AG04450 (cell line): ENCODE measurements around the gene IRGQ. TPM values are rescaled to one million over a fixed set of nuclear protein-coding genes. Genes with fewer than 3 reads are reported as not detected.

ENCODE experiments used
- CTCF ChIA-PET: fragments of 300-600, 350-600 bp; formaldehyde crosslinking; extraction: SDS; loops from one replicate; lab custom pipeline; 2022; ENCODE audit warnings: antibody characterized with exemption, inconsistent platforms; lab: Charles Lee
- POLR2A ChIA-PET: fragments of 350-600 bp; formaldehyde crosslinking; extraction: SDS; loops from one replicate; lab custom pipeline; 2021; ENCODE audit warnings: antibody characterized with exemption, inconsistent platforms; lab: Yijun Ruan, JAX
- DNase-seq: peaks from one replicate; pipeline ENCODE4 v3.0.0-alpha.2; 2011; ENCODE audit warnings: low read depth, low spot score
- H3K27ac ChIP-seq: one replicate; pipeline ENCODE4 v1.5.1; 2012; ENCODE audit warnings: low read depth, low read length, control low read depth
- H3K27me3 ChIP-seq: one replicate; pipeline ENCODE4 v1.6.0; 2012; ENCODE audit warnings: low read length; ENCODE audit not compliant: control insufficient read depth, insufficient read depth
- H3K4me3 ChIP-seq: 2 replicates; pipeline ENCODE4 v1.5.1; 2011; ENCODE audit warnings: mild to moderate bottlenecking, low read depth, low read length, control low read depth
- H3K9me3 ChIP-seq: 2 replicates; pipeline ENCODE4 v1.5.1; 2012; ENCODE audit warnings: low read length; ENCODE audit not compliant: control insufficient read depth, insufficient read depth
- polyA plus RNA-seq: library from polyadenylated mRNA; depleted of rRNA; stranded (reverse); fragments of >200 nt; gene quantifications from 2 replicates; pipeline ENCODE4 v1.2.3, GENCODE V29; 2011
- TF ChIP-seq, protein P1 (sequence below): IDR thresholded peaks from 2 replicates; pipeline ENCODE4 v1.5.1; 2011; ENCODE audit warnings: low read depth, low read length, control low read depth, inconsistent platforms

IRGQ gene
- polyA plus RNA-seq, 1 experiment: 11.2 TPM

DNA sequence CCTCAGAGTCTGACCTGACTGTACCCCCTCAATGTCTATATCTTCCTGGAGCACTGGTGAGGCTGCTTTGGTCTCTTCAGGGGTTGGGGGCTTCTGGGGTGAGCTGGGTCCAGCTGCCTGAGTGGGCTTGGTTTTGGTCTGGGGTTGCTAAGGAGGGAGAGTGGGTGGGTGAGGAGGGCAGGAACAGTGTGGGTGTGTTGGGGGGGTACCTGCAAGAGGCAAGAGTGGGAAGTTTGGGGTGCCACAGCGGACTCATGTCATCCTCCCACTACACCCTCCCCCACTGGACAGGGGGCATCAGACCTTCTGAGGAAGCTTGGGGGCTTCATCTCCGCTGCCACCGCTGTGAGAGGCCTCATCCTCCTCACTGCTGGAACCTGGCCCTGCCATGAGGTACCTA, 49.4 kb downstream of the IRGQ start:
- H3K4me3 ChIP-seq: no peak overlapping the region
- ChIA-PET POLR2A (no interaction called here), CTCF (interaction anchor here (3.2 kb wide), 1 partner anchor 9 kb away, joined by 21 read pairs; no protein-coding TSS in a partner anchor)
- no peak overlapping the region for H3K27ac ChIP-seq
- TF ChIP-seq, protein P1, sequence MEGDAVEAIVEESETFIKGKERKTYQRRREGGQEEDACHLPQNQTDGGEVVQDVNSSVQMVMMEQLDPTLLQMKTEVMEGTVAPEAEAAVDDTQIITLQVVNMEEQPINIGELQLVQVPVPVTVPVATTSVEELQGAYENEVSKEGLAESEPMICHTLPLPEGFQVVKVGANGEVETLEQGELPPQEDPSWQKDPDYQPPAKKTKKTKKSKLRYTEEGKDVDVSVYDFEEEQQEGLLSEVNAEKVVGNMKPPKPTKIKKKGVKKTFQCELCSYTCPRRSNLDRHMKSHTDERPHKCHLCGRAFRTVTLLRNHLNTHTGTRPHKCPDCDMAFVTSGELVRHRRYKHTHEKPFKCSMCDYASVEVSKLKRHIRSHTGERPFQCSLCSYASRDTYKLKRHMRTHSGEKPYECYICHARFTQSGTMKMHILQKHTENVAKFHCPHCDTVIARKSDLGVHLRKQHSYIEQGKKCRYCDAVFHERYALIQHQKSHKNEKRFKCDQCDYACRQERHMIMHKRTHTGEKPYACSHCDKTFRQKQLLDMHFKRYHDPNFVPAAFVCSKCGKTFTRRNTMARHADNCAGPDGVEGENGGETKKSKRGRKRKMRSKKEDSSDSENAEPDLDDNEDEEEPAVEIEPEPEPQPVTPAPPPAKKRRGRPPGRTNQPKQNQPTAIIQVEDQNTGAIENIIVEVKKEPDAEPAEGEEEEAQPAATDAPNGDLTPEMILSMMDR: no peak
- no peaks in the 10 kb centered on the region for H3K27me3 ChIP-seq
- H3K9me3 ChIP-seq: no peaks in the 10 kb centered on the region
- no peak for DNase-seq

DNA sequence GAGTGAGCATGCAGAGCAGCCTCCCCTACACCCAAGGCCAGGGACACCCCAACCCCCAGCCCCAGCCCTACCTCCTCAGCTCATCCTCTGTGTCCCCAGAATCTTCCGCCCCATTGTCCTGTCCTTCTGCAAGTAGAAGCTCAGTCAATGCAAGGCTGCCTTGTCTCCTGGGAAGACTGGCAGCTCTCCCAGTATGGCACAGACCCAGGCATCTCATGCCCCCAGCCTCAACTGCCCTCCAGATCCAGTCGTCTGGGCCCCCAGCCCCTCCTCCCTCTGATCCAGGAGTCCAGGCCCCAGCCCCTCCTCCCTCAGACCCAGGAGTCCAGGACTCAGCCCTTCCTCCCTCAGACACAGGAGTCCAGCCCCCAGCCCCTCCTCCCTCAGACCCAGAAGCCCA, 50.0 kb downstream of the IRGQ start:
- no peak overlapping the region for H3K27ac ChIP-seq
- H3K4me3 ChIP-seq: no peak overlapping the region
- ChIA-PET POLR2A (no interaction called here), CTCF (interaction anchor here (1.2 to 3.2 kb wide), 2 partner anchors 9 to 10 kb away, joined by 3 to 21 read pairs; no protein-coding TSS in a partner anchor)
- TF ChIP-seq, protein P1: no peak
- no peaks in the 10 kb centered on the region for H3K9me3 ChIP-seq
- no peak for DNase-seq
- H3K27me3 ChIP-seq: no peaks in the 10 kb centered on the region

DNA sequence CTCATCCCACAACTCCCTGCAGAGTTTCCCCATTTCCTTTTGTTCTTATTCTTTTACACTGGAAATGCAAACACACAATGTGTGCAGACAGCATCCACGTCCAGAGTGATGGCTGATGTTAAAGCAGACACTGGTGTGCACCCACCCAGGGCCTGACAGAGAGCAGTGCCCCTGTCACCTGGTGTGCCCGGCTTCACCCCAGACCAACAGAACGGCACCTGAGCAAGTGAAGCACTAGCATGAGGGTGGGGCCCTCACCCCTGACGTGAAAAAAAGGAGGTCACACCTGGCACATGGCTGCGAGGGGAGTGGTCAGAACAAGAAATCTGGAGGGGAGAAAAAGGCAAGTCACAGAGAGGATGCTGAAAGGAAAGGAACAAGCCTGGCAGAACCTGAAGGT, 50.7 kb downstream of the IRGQ start:
- CTCF ChIA-PET: interaction anchor here (1.2 to 3.2 kb wide), 2 partner anchors 10 kb away, joined by 3 to 21 read pairs; no protein-coding TSS in a partner anchor
- DNase-seq: no peak
- POLR2A ChIA-PET: no interaction called here
- Histone ChIP-seq H3K27me3 (no peaks in the 10 kb centered on the region), H3K9me3 (no peaks in the 10 kb centered on the region), H3K4me3 (no peak overlapping the region), H3K27ac (no peak overlapping the region)
- TF ChIP-seq, protein P1: no peak

DNA sequence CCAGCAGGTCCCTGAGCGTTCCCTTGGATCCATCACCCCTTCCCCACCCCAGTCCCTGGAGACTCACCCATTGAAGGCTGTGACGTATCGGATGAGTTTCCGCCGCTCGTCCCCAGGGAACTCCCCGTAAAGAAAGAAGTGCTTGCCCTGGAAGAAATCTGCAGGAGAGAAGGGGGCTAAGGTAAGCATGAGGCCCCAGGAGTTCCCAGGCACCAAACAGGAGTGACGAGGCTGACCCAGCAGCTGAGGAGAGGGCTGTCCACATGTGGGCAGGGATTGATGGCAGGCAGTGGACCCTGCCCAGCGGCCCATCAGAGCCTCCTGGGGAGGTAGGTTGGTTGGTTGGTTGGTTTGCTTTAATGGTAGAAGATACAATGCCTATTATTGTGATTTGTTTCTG, 51.9 kb downstream of the IRGQ start:
- Histone ChIP-seq H3K27me3 (no peaks in the 10 kb centered on the region), H3K4me3 (no peak overlapping the region), H3K27ac (no peak overlapping the region), H3K9me3 (no peaks in the 10 kb centered on the region)
- CTCF ChIA-PET: interaction anchor here (3.2 kb wide), 1 partner anchor 11 kb away, joined by 21 read pairs; no protein-coding TSS in a partner anchor
- TF ChIP-seq, protein P1: no peak
- POLR2A ChIA-PET: interaction anchor here (0.7 kb wide), 1 partner anchor 82 kb away, joined by 4 read pairs; no protein-coding TSS in a partner anchor
- no peak for DNase-seq

DNA sequence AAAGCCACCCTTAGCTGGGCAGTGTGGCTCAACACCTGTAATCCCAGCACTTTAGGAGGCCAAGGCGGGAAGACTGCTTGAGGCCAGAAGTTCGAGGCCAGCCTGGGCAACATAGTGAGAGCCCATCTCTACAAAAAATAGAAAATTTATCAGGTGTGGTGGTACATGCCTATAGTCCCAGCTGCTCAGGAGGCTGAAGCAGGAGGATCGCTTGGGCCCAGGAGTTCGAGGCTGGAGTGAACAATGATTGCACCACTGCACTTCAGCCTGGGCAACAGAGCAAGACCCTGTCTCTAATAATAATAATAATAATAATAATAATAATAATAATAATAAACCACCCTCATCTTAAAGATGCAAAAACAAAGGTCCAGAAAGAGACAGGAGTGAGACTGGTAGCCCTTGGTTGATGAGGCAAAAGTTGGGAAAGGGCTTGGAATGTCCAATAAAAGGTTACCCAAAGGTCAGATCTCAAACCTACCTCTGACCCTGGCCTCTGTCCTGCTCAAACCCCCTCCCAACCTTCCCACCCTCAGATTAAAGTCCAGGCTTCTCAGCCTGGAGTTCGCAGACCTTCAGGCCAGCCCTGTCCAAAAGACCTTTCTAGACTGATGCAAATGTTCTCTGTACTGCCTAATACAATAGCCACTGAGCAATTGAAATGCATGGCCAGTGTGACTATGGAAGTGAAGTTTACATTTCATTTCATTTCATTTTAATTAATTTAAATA, 53.8 kb downstream of the IRGQ start:
- Histone ChIP-seq H3K27me3 (no peaks in the 10 kb centered on the region), H3K4me3 (no peak overlapping the region), H3K27ac (no peak overlapping the region), H3K9me3 (no peaks in the 10 kb centered on the region)
- CTCF ChIA-PET: no interaction called here
- POLR2A ChIA-PET: no interaction called here
- TF ChIP-seq, protein P1: no peak
- no peak for DNase-seq
